HL-60 (cell line): ENCODE measurements around the gene SPATA16.

Experiments used
- DNase-seq, 2 experiments: peaks; one replicate each; pipeline ENCODE4 v3.0.0-alpha.2; 2010 to 2020; ENCODE audit warnings: low read depth in 1 of 2, low spot score in 1 of 2
- H3K27ac ChIP-seq: fragments of 250-450 bp; sonication (Bioruptor Pico); replicated peaks from 2 replicates; pipeline ENCODE4 v1.5.1; 2020; ENCODE audit warnings: mild to moderate bottlenecking, moderate library complexity
- H3K27me3 ChIP-seq: fragments of 250-450 bp; sonication (Bioruptor Pico); 2 replicates; pipeline ENCODE4 v1.5.1; 2021; ENCODE audit warnings: mild to moderate bottlenecking, moderate library complexity; ENCODE audit not compliant: insufficient read depth, poor library complexity, severe bottlenecking
- H3K4me3 ChIP-seq: replicated peaks from 2 replicates; pipeline ENCODE4 v1.5.1; 2011; ENCODE audit warnings: mild to moderate bottlenecking, control low read depth, low read length; ENCODE audit not compliant: insufficient read depth
- GABPA ChIP-seq: IDR thresholded peaks from 2 replicates; pipeline ENCODE4 v1.6.1; 2012; ENCODE audit warnings: low read depth
- POLR2AphosphoS5 ChIP-seq: IDR thresholded peaks from 2 replicates; pipeline ENCODE4 v1.6.1; 2012; ENCODE audit warnings: low read depth
- SPI1 ChIP-seq: IDR thresholded peaks from 2 replicates; pipeline ENCODE4 v1.6.1; 2012; ENCODE audit warnings: low read depth, mild to moderate bottlenecking, borderline replicate concordance
- TF ChIP-seq, protein P1 (sequence below): IDR thresholded peaks from one replicate; pipeline ENCODE4 v1.5.1; 2011; ENCODE audit warnings: low read length, control low read depth, inconsistent platforms; ENCODE audit not compliant: insufficient read depth
- TF ChIP-seq, protein P2 (sequence below): IDR thresholded peaks from 2 replicates; pipeline ENCODE4 v1.6.1; 2012; ENCODE audit warnings: low read depth; ENCODE audit not compliant: insufficient replicate concordance

The SPATA16 gene

DNA sequence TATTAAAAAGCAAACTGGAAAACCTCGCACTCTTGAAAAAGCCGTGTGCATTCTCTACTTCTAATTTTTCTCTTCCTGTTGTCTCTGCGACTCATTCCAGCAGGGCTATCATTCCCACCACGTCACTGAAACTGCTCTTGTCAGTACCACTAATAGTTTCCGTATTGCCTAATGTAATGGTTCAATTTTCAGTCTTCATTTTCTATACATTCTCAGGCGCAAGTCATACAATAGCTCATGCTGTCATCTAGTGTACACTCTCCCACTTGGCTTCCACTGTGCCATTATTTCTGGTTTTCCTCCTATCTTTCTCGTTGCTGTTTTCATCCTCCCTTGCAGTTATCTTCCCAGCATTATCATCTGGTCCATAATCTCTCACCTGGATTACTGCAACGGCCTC, 160.2 kb downstream of the SPATA16 start:
- H3K27me3 ChIP-seq: no peaks in the 10 kb centered on the region
- DNase-seq: no peak
- TF ChIP-seq, protein P1, sequence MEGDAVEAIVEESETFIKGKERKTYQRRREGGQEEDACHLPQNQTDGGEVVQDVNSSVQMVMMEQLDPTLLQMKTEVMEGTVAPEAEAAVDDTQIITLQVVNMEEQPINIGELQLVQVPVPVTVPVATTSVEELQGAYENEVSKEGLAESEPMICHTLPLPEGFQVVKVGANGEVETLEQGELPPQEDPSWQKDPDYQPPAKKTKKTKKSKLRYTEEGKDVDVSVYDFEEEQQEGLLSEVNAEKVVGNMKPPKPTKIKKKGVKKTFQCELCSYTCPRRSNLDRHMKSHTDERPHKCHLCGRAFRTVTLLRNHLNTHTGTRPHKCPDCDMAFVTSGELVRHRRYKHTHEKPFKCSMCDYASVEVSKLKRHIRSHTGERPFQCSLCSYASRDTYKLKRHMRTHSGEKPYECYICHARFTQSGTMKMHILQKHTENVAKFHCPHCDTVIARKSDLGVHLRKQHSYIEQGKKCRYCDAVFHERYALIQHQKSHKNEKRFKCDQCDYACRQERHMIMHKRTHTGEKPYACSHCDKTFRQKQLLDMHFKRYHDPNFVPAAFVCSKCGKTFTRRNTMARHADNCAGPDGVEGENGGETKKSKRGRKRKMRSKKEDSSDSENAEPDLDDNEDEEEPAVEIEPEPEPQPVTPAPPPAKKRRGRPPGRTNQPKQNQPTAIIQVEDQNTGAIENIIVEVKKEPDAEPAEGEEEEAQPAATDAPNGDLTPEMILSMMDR: no peak
- TF ChIP-seq, protein P2, sequence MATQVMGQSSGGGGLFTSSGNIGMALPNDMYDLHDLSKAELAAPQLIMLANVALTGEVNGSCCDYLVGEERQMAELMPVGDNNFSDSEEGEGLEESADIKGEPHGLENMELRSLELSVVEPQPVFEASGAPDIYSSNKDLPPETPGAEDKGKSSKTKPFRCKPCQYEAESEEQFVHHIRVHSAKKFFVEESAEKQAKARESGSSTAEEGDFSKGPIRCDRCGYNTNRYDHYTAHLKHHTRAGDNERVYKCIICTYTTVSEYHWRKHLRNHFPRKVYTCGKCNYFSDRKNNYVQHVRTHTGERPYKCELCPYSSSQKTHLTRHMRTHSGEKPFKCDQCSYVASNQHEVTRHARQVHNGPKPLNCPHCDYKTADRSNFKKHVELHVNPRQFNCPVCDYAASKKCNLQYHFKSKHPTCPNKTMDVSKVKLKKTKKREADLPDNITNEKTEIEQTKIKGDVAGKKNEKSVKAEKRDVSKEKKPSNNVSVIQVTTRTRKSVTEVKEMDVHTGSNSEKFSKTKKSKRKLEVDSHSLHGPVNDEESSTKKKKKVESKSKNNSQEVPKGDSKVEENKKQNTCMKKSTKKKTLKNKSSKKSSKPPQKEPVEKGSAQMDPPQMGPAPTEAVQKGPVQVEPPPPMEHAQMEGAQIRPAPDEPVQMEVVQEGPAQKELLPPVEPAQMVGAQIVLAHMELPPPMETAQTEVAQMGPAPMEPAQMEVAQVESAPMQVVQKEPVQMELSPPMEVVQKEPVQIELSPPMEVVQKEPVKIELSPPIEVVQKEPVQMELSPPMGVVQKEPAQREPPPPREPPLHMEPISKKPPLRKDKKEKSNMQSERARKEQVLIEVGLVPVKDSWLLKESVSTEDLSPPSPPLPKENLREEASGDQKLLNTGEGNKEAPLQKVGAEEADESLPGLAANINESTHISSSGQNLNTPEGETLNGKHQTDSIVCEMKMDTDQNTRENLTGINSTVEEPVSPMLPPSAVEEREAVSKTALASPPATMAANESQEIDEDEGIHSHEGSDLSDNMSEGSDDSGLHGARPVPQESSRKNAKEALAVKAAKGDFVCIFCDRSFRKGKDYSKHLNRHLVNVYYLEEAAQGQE: no peak
- TF ChIP-seq SPI1: no peak
- TF ChIP-seq GABPA: no peak
- TF ChIP-seq POLR2AphosphoS5: no peak
- no peak overlapping the region for H3K4me3 ChIP-seq
- no peak overlapping the region for H3K27ac ChIP-seq

DNA sequence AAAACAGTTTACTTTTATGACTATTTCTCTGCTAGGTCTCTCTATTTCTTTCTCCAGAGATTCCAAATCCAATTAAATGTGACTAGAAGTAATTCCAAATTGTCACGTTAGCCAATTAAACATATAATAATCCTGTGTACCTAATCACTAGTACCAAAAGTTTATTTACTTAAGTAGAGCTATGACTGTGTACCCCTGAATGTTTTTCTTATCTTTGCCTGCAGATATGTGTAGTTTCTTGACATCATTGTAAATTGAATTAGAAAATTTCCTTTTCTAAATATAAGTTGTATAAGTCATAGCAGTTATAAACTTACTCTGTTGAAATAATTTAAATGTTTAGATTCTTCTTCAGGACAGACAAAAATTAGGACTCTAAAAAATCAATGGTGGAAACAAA, 163.3 kb downstream of the SPATA16 start:
- TF ChIP-seq GABPA (no peak), SPI1 (no peak), POLR2AphosphoS5 (no peak)
- TF ChIP-seq, protein P2: no peak
- TF ChIP-seq, protein P1: no peak
- Histone ChIP-seq H3K27me3 (no peaks in the 10 kb centered on the region), H3K4me3 (no peak overlapping the region), H3K27ac (no peak overlapping the region)
- no peak for DNase-seq

DNA sequence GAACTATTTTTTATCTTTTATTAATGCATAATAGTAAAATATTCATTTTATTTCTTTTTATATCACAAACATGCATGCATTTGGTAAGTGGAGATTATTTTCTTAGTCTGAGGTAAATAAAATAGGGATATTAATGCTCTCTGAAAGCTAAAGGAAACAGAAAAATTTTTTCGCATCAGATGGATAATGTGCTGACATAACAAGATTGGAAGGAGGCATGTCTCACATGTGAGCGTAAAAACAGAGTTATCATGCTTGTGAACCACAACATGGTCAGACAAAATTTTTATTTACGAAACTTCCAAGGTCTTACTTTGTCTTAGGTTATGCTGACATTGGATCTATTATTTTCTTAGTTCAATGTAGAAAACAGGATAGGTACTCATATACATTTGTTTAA, 166.1 kb downstream of the SPATA16 start:
- Histone ChIP-seq H3K27ac (no peak overlapping the region), H3K4me3 (no peak overlapping the region), H3K27me3 (no peaks in the 10 kb centered on the region)
- TF ChIP-seq POLR2AphosphoS5: no peak
- TF ChIP-seq GABPA: no peak
- TF ChIP-seq, protein P2: no peak
- TF ChIP-seq, protein P1: no peak
- no peak for DNase-seq
